Activated naive CD8-positive, alpha-beta T cell treated with anti-CD3 and anti-CD28 coated beads for 36 hours (primary cell): ENCODE measurements around the gene ZNF672. TPM values are rescaled to one million over a fixed set of nuclear protein-coding genes. Genes with fewer than 3 reads are reported as not detected.

Experiments
- DNase-seq: peaks from one replicate; pipeline ENCODE4 v3.0.0; 2021
- H3K27ac Mint-ChIP-seq: one replicate; pipeline ENCODE4 v1.8.0; 2022; ENCODE audit warnings: mild to moderate bottlenecking, moderate library complexity, mixed read lengths
- H3K27me3 Mint-ChIP-seq: one replicate; pipeline ENCODE4 v1.8.0; 2022; ENCODE audit warnings: mild to moderate bottlenecking, mixed read lengths
- H3K36me3 Mint-ChIP-seq: one replicate; pipeline ENCODE4 v1.8.0; 2021; ENCODE audit warnings: mild to moderate bottlenecking, mixed read lengths
- H3K4me1 Mint-ChIP-seq: one replicate; pipeline ENCODE4 v1.8.0; 2021; ENCODE audit warnings: mixed read lengths
- H3K4me3 Mint-ChIP-seq: one replicate; pipeline ENCODE4 v1.8.0; 2022; ENCODE audit warnings: mild to moderate bottlenecking, moderate library complexity, mixed read lengths
- H3K9me3 Mint-ChIP-seq: one replicate; pipeline ENCODE4 v1.8.0; 2022; ENCODE audit warnings: mixed read lengths
- total RNA-seq, 2 experiments: library from RNA; stranded (reverse); gene quantifications; one replicate each; pipeline ENCODE4 v1.2.3, GENCODE V29; 2021

The ZNF672 gene
- total RNA-seq, 2 experiments from 2014 or later, result 46.4 to 48.0 TPM

DNA sequence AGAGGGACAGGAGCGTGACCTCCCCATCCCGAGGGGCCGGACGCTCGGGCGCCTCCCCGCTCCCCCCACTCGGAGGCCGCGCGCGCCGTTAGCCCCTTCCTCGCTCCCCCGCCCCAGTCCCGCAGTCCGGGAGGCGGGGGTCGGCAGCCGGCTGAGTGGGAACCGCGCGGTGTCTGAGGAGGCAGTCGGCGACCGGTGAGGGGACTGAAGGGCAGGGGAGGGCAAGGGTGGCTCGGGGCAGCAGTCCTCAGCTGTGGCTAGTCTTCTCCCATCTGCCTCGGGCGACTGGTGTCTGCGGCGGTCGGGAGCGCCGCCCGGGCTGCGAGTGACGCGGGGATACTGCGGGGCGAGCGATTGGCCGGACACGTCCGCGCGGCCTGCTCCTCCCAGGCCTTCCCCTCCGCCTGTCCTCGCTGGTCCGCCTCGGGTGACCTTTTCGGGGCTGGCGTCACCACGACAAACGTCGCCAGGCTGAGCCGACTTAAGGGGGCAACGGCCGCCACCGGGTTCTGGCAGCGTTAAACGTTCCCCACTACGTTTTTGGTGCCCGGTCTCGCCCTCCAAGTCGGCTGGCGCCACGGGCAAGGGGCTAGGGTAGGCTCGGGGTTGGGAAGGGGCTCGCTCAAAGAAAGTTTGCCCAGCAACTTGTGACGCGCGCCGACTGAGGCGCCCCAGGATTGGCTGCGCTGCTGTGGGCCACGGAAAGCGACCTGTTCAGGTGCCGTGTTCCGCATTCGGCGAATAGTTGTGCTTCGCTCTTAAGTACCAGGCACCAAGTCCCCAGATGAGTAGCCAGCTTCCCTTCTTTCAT lies 538 bp downstream of the ZNF672 start:
- DNase-seq, result peak; percentile 84
- peaks cover under 1% of the 10 kb centered on the region for H3K27me3 Mint-ChIP-seq
- H3K27ac Mint-ChIP-seq, result no peak overlapping the region
- H3K9me3 Mint-ChIP-seq, result no peaks in the 10 kb centered on the region
- no peak overlapping the region for H3K4me3 Mint-ChIP-seq
- H3K4me1 Mint-ChIP-seq, result peaks cover 24% of the 10 kb centered on the region
- H3K36me3 Mint-ChIP-seq, result peaks cover 2% of the 10 kb centered on the region

DNA sequence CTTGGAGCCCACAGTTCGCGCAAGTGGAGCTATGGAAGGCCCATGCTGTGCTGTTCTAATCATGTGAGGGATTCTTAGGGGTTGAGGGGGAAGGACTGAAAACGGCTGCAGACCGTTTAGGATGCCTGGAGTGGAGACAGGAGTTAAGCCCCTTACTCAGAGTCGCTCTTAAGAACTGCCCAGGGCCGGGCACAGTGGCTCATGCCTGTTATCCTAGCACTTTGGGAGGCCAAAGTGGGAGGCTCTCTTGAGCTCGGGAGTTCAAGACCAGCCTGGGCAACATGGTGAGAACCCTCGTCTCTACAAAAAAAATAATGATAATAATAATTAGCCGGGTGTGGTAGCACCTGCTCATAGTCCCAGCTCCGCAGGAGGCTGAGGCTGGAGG lies 1.1 kb downstream of the ZNF672 start:
- Mint-ChIP-seq H3K36me3 (peaks cover 2% of the 10 kb centered on the region), H3K27ac (no peak overlapping the region), H3K9me3 (no peaks in the 10 kb centered on the region), H3K4me1 (peaks cover 24% of the 10 kb centered on the region), H3K4me3 (no peak overlapping the region), H3K27me3 (no peaks in the 10 kb centered on the region)
- DNase-seq, result no peak

DNA sequence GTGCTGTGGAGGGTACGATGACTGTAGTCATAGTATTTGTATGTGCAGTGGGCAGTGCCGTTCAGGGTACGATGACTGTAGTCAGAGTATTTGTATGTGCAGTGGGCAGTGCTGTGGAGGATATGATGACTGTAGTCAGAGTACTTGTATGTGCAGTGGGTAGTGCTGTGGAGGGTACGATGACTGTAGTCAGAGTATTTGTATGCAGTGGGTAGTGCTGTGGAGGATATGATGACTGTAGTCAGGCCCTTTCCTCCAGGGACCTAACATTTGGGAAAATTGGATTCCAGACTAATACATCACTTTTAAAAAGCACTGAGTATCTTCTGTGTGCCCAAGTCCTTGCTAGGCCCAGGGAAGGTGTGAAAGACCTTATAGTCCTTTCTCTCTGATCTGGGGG lies 2.9 kb downstream of the ZNF672 start:
- Mint-ChIP-seq H3K4me3 (peak overlapping the region; percentile 0), H3K36me3 (peaks cover 5% of the 10 kb centered on the region), H3K4me1 (peaks cover 24% of the 10 kb centered on the region), H3K9me3 (no peaks in the 10 kb centered on the region), H3K27ac (no peak overlapping the region), H3K27me3 (no peaks in the 10 kb centered on the region)
- DNase-seq, result no peak

DNA sequence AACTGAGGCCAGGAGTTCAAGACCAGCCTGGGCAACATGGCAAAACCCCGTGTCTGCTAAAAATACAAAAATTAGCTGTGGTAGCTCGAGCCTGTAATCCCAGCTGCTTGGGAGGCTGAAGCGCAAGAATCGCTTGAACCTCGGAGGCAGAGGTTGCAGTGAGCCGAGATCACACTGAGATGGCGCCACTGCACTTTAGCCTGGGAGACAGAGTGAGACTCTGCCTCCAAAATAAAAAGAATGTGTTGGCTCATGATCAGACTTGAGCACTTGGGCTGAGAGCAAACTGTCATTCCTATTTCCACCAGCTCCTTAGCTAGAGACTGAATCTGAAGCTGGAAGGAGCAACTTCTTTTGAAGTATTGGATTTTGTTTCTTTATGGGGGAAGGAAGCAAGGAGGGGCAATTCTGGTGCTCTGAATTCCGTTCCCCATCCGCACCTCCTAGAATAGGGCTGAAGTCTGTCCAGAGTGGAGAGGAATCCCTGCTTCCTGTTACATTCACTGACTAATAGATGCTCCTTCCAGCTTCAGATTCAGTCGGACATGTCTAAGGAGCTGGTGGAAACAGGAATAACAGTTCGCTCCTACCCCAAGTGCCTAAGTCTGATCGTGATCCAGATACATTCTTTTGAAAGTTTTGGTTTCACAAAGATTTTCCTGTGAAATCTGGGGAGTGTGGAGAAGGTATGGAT lies 3.8 kb downstream of the ZNF672 start:
- no peak overlapping the region for H3K27ac Mint-ChIP-seq
- no peak overlapping the region for H3K4me3 Mint-ChIP-seq
- H3K36me3 Mint-ChIP-seq, result peaks cover 5% of the 10 kb centered on the region
- DNase-seq, result no peak
- no peaks in the 10 kb centered on the region for H3K27me3 Mint-ChIP-seq
- H3K4me1 Mint-ChIP-seq, result peaks cover 24% of the 10 kb centered on the region
- H3K9me3 Mint-ChIP-seq, result no peaks in the 10 kb centered on the region

DNA sequence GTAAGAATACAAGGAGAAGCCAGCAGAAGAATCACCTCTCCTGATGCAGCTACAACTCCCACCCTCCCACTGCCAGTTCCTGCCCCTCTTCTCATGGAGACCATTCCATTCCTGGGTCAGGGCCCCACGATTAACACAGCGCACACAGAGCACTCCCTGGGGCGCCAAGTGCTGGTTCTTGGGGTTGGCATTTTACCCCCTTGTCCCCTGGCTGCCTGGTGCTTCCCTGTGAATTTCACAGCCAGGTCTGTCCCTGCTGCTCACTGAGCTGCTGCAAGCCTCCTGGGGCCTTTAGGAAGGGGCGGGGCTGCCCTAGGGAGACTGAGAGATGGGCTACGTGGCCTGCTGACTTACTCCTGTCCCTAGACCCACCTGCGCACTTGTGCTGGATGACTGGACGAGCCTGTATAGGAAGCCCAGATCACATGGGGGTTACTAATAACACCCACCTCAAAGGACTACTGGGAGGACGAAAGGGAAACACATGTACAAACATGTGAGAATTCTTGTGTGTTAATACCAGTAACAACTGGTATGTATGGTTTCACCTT lies 4.8 kb downstream of the ZNF672 start:
- H3K27ac Mint-ChIP-seq, result no peak overlapping the region
- H3K4me3 Mint-ChIP-seq, result no peak overlapping the region
- peaks cover 24% of the 10 kb centered on the region for H3K4me1 Mint-ChIP-seq
- peaks cover 5% of the 10 kb centered on the region for H3K36me3 Mint-ChIP-seq
- H3K9me3 Mint-ChIP-seq, result no peaks in the 10 kb centered on the region
- no peaks in the 10 kb centered on the region for H3K27me3 Mint-ChIP-seq
- no peak for DNase-seq

DNA sequence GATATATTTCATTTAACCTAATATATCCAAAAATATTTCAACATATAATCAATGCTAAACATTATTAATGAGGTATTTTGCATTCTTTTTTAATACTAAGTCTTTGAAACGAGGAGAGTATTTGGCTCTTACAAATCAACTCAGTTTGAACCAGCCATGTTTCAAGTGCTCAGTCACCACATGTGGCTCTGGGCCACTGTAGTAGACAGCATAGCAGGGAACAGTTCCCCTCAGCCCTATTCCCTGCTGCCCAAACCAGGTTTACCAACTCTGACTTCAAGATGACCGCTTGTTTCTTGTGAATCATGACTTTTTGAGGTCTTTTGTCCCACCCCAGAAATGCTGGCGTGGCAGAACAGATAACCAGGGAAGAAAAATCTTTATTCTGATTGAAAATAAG lies 5.7 kb downstream of the ZNF672 start:
- peaks cover 24% of the 10 kb centered on the region for H3K4me1 Mint-ChIP-seq
- no peaks in the 10 kb centered on the region for H3K27me3 Mint-ChIP-seq
- no peak for DNase-seq
- no peak overlapping the region for H3K27ac Mint-ChIP-seq
- H3K4me3 Mint-ChIP-seq, result no peak overlapping the region
- no peaks in the 10 kb centered on the region for H3K9me3 Mint-ChIP-seq
- peaks cover 5% of the 10 kb centered on the region for H3K36me3 Mint-ChIP-seq

DNA sequence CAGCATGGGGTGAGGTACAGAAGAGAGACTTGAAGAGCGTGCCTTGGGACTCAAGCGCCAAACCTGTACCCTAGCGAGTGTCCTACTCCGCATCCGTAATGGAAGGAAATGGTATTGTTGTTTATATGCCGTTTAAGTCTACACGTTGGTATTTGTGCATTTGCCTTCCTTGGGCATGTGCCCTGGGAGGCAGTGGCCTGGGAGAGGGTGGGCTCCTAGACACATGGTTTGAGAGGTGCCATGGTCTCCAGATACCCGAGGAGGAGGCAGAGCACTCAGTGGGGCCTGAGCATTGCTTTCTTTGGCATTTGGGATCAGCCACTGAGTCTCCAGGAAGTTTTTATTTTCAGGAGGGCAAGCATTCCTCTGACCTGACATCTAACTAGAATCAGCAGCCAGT lies 6.5 kb downstream of the ZNF672 start:
- Mint-ChIP-seq H3K27me3 (no peaks in the 10 kb centered on the region), H3K36me3 (peaks cover 5% of the 10 kb centered on the region), H3K27ac (no peak overlapping the region), H3K4me1 (peaks cover 22% of the 10 kb centered on the region), H3K4me3 (no peak overlapping the region), H3K9me3 (no peaks in the 10 kb centered on the region)
- DNase-seq, result no peak

DNA sequence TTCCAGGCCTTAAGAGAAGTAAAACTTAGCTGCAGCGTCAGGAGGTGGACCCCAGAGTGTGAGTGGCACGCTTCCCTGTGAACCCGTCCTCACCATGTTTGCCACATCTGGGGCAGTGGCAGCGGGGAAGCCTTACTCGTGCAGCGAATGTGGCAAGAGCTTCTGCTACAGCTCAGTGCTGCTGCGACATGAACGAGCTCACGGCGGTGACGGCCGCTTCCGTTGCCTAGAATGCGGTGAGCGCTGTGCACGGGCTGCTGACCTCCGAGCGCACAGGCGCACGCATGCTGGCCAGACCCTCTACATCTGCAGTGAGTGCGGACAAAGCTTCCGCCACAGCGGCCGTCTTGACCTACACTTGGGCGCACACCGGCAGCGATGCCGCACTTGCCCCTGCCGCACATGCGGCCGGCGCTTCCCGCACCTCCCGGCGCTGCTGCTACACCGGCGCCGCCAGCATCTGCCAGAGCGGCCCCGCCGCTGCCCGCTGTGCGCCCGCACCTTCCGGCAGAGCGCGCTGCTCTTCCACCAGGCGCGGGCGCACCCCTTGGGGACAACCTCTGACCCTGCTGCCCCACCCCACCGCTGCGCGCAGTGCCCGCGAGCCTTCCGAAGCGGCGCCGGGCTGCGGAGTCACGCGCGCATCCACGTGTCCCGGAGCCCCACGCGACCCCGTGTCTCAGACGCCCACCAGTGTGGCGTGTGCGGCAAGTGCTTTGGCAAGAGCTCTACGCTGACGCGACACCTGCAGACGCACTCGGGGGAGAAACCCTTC lies 9.3 kb downstream of the ZNF672 start:
- no peak for DNase-seq
- Mint-ChIP-seq H3K27me3 (no peaks in the 10 kb centered on the region), H3K27ac (no peak overlapping the region), H3K4me3 (no peak overlapping the region), H3K36me3 (peaks cover 3% of the 10 kb centered on the region), H3K4me1 (peaks cover 4% of the 10 kb centered on the region), H3K9me3 (no peaks in the 10 kb centered on the region)

DNA sequence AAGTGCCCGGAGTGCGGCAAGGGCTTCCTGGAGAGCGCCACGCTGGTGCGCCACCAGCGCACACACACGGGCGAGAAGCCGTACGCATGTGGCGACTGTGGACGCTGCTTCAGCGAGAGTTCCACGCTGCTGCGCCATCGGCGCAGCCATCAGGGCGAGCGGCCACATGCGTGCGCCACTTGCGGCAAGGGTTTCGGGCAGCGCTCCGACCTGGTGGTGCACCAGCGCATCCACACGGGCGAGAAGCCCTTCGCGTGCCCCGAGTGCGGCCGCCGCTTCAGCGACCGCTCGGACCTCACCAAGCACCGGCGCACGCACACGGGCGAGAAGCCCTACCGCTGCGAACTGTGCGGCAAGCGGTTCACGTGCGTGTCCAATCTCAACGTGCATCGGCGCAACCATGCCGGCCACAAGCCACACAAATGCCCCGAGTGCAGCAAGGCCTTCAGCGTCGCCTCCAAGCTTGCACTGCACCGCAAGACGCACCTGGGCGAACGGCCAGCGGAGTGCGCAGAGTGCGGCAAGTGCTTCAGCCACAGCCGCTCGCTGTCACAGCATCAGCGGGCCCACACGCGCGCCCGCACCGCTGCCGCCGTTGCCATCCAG lies 10.0 kb downstream of the ZNF672 start:
- H3K27me3 Mint-ChIP-seq, result no peaks in the 10 kb centered on the region
- H3K4me1 Mint-ChIP-seq, result peaks cover 1% of the 10 kb centered on the region
- DNase-seq, result no peak
- no peaks in the 10 kb centered on the region for H3K9me3 Mint-ChIP-seq
- H3K4me3 Mint-ChIP-seq, result no peak overlapping the region
- no peak overlapping the region for H3K27ac Mint-ChIP-seq
- H3K36me3 Mint-ChIP-seq, result peaks cover 3% of the 10 kb centered on the region

DNA sequence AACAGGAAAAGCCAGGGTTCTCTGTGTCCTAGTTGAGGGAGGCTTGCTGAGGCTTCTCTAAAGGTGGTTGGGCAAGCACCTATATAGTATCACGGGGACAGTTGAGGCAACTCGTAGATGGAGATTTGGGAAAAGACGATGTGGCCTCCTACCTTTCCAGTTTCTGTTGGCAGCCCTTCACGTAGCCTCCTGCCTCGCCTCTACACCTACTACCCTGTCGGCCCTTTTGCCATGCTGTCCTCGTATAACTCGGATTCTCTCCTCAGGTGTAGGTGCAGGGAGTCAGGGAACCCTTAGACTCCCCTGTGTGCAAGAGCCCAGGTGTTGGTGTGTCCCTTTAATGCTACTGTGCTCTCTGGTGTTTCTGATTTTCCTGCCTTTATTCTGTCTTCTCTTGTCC lies 10.6 kb downstream of the ZNF672 start:
- H3K27ac Mint-ChIP-seq, result no peak overlapping the region

DNA sequence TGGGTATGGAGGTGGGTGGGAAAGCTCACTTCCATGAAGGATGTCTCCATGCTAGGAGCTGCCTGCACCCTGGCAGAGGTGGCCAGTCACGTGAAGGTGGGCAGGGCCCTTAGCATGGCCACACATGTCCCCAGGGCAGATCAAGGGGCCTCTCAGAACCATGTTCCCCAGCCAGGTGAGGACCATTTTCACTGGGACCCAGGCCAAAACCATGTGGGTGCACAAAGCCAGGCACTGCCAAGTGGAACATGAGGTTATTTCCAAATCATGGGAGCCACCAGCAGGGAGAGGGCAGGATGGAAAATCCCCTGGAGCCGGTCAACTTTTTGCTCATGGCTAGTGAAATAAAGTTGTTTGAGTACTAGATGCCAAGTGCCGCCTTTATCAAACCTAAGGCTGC lies 11.1 kb downstream of the ZNF672 start:
- Mint-ChIP-seq H3K27me3 (no peaks in the 10 kb centered on the region), H3K27ac (no peak overlapping the region), H3K9me3 (no peaks in the 10 kb centered on the region), H3K36me3 (peaks cover 7% of the 10 kb centered on the region), H3K4me1 (peaks cover 4% of the 10 kb centered on the region), H3K4me3 (no peak overlapping the region)
- no peak for DNase-seq

More for the DNA sequence above, 10.6 kb downstream of the ZNF672 start:
- Mint-ChIP-seq H3K4me1 (no peaks in the 10 kb centered on the region), H3K4me3 (no peak overlapping the region), H3K36me3 (peaks cover 3% of the 10 kb centered on the region), H3K27me3 (no peaks in the 10 kb centered on the region), H3K9me3 (no peaks in the 10 kb centered on the region)
- no peak for DNase-seq

DNA sequence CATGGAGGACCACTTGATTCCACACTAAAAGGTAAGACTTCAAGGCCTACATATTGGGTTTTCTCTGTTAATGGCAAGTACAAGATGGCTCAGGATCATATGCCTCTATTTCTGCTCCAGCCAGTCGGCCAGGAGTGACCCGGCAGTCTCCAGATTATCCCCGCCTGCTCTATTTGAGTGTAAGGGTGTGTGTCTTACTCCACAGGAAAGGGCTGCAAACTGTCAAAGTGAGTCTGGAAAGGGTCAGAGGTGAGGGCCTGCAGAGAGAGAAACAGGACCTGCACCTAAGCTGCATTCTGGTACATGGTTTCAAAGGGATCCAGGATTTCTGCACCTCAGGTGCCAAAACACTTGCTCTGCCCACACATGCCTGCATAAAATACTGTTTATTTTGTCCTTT lies 11.6 kb downstream of the ZNF672 start:
- Mint-ChIP-seq H3K27me3 (no peaks in the 10 kb centered on the region), H3K27ac (peak overlapping the region; percentile 4), H3K4me3 (no peak overlapping the region), H3K36me3 (peaks cover 8% of the 10 kb centered on the region), H3K4me1 (peaks cover 9% of the 10 kb centered on the region), H3K9me3 (no peaks in the 10 kb centered on the region)
- DNase-seq, result no peak

DNA sequence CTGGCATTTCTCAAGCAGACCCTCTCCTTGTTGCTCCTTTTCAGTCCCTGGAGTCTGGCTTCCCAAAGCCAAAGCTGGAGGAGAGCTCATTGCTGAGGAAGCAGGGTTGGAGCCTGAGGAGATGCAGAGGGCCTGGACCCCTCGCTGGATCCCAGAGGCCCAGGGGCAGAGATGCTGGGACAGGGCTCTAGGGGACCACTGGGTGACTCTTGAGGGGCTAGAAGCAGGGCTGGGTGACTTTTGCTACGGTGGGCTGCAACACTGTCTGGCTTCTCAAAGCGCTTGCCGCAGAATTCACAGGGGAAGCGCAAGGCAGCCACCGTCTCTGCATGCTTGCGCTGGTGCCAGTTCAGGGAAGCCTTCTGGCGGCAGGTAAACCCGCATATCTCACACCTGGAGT lies 12.1 kb downstream of the ZNF672 start:
- H3K9me3 Mint-ChIP-seq, result no peaks in the 10 kb centered on the region
- no peak for DNase-seq
- peaks cover 12% of the 10 kb centered on the region for H3K36me3 Mint-ChIP-seq
- no peaks in the 10 kb centered on the region for H3K27me3 Mint-ChIP-seq
- peaks cover 14% of the 10 kb centered on the region for H3K4me1 Mint-ChIP-seq
- no peak overlapping the region for H3K4me3 Mint-ChIP-seq
- peak overlapping the region; percentile 4 for H3K27ac Mint-ChIP-seq

DNA sequence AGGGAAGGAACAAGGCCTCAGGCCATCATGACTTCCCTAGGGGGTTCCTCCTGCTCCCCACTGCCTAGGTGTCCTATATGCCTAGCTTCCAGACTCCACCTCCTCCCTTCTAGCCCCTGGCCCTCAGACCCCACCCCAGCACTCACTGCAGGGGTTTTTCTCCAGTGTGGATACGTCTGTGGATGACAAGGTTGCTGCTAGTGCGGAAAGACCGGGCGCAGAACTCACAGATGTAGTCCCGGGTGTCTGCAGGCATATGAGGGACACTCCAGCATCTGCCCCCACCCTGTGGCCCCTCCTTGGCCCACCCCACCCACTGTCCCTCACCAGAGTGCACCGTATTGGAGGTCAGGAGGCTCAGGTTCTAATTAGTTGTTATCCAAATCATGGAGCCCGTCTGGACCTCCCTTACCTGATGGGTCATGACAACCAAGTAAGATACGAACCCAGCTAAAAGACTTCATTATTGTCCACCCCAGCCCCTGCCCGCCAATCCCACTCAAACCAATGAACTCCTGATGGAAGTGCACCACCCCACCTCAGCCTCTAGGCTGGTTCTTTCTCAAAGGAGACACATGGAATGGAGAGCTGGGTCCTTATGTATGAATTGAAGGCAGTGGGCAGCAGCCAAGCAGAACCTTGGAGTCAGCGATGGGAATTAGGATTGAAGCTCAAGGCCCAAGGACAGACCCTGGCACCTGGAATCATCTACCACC lies 12.7 kb downstream of the ZNF672 start:
- Mint-ChIP-seq H3K4me3 (no peak overlapping the region), H3K9me3 (no peaks in the 10 kb centered on the region), H3K27me3 (no peaks in the 10 kb centered on the region), H3K36me3 (peaks cover 16% of the 10 kb centered on the region), H3K4me1 (peaks cover 20% of the 10 kb centered on the region), H3K27ac (no peak overlapping the region)
- DNase-seq, result no peak
